ENCODE data around the gene SH2D5. TPM values are rescaled to one million over a fixed set of nuclear protein-coding genes. Genes with fewer than 3 reads are reported as not detected.

SH2D5 gene
- total RNA-seq, 4 donors from 2014 or later: 0.55 TPM; not detected in 3

GRCh38 chr1:20711285-20712214 is 21.0 kb downstream of the SH2D5 start:
- intact Hi-C loops (cut with DNase I; ENCODE audit: low total_unique reads): no loop called here
- Histone ChIP-seq H3K9me3 (no peaks in the 10 kb centered on the region), H3K27me3 (no peaks in the 10 kb centered on the region), H3K27ac (no peak overlapping the region), H3K4me3 (no peak overlapping the region), H3K36me3 (no peaks in the 10 kb centered on the region), H3K4me1 (no peaks in the 10 kb centered on the region)
- no peak for DNase-seq
- no peak for TF ChIP-seq POLR2A (IDR thresholded peaks at IDR 0.05)
- TF ChIP-seq, protein P1, sequence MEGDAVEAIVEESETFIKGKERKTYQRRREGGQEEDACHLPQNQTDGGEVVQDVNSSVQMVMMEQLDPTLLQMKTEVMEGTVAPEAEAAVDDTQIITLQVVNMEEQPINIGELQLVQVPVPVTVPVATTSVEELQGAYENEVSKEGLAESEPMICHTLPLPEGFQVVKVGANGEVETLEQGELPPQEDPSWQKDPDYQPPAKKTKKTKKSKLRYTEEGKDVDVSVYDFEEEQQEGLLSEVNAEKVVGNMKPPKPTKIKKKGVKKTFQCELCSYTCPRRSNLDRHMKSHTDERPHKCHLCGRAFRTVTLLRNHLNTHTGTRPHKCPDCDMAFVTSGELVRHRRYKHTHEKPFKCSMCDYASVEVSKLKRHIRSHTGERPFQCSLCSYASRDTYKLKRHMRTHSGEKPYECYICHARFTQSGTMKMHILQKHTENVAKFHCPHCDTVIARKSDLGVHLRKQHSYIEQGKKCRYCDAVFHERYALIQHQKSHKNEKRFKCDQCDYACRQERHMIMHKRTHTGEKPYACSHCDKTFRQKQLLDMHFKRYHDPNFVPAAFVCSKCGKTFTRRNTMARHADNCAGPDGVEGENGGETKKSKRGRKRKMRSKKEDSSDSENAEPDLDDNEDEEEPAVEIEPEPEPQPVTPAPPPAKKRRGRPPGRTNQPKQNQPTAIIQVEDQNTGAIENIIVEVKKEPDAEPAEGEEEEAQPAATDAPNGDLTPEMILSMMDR (IDR thresholded peaks at IDR 0.05): no peak

- Histone ChIP-seq H3K4me1 (no peaks in the 10 kb centered on the region), H3K4me3 (no peak overlapping the region), H3K27me3 (no peaks in the 10 kb centered on the region), H3K9me3 (no peaks in the 10 kb centered on the region), H3K36me3 (no peaks in the 10 kb centered on the region), H3K27ac (no peak overlapping the region)
- no peak for DNase-seq
- TF ChIP-seq POLR2A (IDR thresholded peaks at IDR 0.05): no peak
- TF ChIP-seq, protein P1 (IDR thresholded peaks at IDR 0.05): no peak
- intact Hi-C loops (cut with DNase I; ENCODE audit: low total_unique reads): no loop called here
Measured at GRCh38 chr1:20710469-20711284, 21.8 kb downstream of the SH2D5 start.

GRCh38 chr1:20709868-20710267 is 22.6 kb downstream of the SH2D5 start:
- H3K27ac ChIP-seq: no peak overlapping the region
- H3K27me3 ChIP-seq: no peaks in the 10 kb centered on the region
- no peaks in the 10 kb centered on the region for H3K36me3 ChIP-seq
- H3K4me1 ChIP-seq: no peaks in the 10 kb centered on the region
- no peak for DNase-seq
- no peaks in the 10 kb centered on the region for H3K9me3 ChIP-seq
- no peak overlapping the region for H3K4me3 ChIP-seq
- TF ChIP-seq POLR2A (IDR thresholded peaks at IDR 0.05): no peak
- TF ChIP-seq, protein P1 (IDR thresholded peaks at IDR 0.05): no peak
- intact Hi-C loops (cut with DNase I; ENCODE audit: low total_unique reads): no loop called here

DNA sequence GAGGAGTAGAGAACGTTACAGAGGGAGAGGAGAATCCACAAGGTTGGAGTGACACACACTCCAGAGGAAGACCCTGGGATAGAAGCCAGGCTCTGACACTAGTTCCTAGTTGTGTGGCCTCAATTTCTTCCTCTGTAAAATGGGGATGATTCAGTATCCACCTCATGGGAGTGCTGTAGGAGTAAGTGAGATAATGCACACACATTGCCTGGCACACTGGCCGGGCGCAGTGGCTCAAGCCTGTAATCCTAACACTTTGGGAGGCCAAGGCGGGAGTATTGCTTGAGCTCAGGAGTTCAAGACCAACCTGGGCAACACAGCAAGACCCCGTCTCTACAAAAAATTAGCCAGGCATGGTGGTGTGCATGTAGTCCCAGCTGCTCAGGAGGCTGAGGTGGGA is 23.6 kb downstream of the SH2D5 start:
- Histone ChIP-seq H3K27me3 (no peaks in the 10 kb centered on the region), H3K9me3 (no peaks in the 10 kb centered on the region), H3K27ac (no peak overlapping the region), H3K4me1 (no peaks in the 10 kb centered on the region), H3K4me3 (no peak overlapping the region), H3K36me3 (no peaks in the 10 kb centered on the region)
- TF ChIP-seq, protein P1 (IDR thresholded peaks at IDR 0.05): no peak
- TF ChIP-seq POLR2A (IDR thresholded peaks at IDR 0.05): no peak
- intact Hi-C loops (cut with DNase I; ENCODE audit: low total_unique reads): no loop called here
- no peak for DNase-seq

GRCh38 chr1:20708057-20708456 is 24.4 kb downstream of the SH2D5 start:
- DNase-seq: no peak
- H3K9me3 ChIP-seq: no peaks in the 10 kb centered on the region
- no peak overlapping the region for H3K27ac ChIP-seq
- TF ChIP-seq, protein P1 (IDR thresholded peaks at IDR 0.05): no peak
- TF ChIP-seq POLR2A (IDR thresholded peaks at IDR 0.05): no peak
- H3K36me3 ChIP-seq: no peaks in the 10 kb centered on the region
- intact Hi-C loops (cut with DNase I; ENCODE audit: low total_unique reads): no loop called here
- no peaks in the 10 kb centered on the region for H3K27me3 ChIP-seq
- no peaks in the 10 kb centered on the region for H3K4me1 ChIP-seq
- no peak overlapping the region for H3K4me3 ChIP-seq

Measured in uterus (tissue), 4 donors.